Measurements from ENCODE around the gene CCR9.

CCR9 gene

GRCh38 chr3:45933591-45933990 is 47.2 kb downstream of the CCR9 start:
- H3K4me3 ChIP-seq (replicated peaks; ENCODE audit: low read depth, low read length): no peak overlapping the region
- DNase-seq (ENCODE audit: low read depth): no peak
- TF ChIP-seq CTCF (IDR thresholded peaks at IDR 0.05; ENCODE audit: low read length, missing control alignments): no peak

GRCh38 chr3:45936261-45936660 is 49.9 kb downstream of the CCR9 start:
- DNase-seq (ENCODE audit: low read depth): no peak
- H3K4me3 ChIP-seq (replicated peaks; ENCODE audit: low read depth, low read length): no peak overlapping the region
- no peak for TF ChIP-seq CTCF (IDR thresholded peaks at IDR 0.05; ENCODE audit: low read length, missing control alignments)

GRCh38 chr3:45937206-45938042 is 51.1 kb downstream of the CCR9 start:
- no peak for DNase-seq (ENCODE audit: low read depth)
- no peak for TF ChIP-seq CTCF (IDR thresholded peaks at IDR 0.05; ENCODE audit: low read length, missing control alignments)
- H3K4me3 ChIP-seq (replicated peaks; ENCODE audit: low read depth, low read length): no peak overlapping the region

GRCh38 chr3:45938043-45938435 is 51.7 kb downstream of the CCR9 start:
- DNase-seq (ENCODE audit: low read depth): no peak
- TF ChIP-seq CTCF (IDR thresholded peaks at IDR 0.05; ENCODE audit: low read length, missing control alignments): no peak
- no peak overlapping the region for H3K4me3 ChIP-seq (replicated peaks; ENCODE audit: low read depth, low read length)

GRCh38 chr3:45938864-45939263 is 52.5 kb downstream of the CCR9 start:
- TF ChIP-seq CTCF (IDR thresholded peaks at IDR 0.05; ENCODE audit: low read length, missing control alignments): peak; percentile 94
- no peak overlapping the region for H3K4me3 ChIP-seq (replicated peaks; ENCODE audit: low read depth, low read length)
- DNase-seq (ENCODE audit: low read depth): peak; percentile 95

- DNase-seq (ENCODE audit: low read depth): no peak
- no peak overlapping the region for H3K4me3 ChIP-seq (replicated peaks; ENCODE audit: low read depth, low read length)
- TF ChIP-seq CTCF (IDR thresholded peaks at IDR 0.05; ENCODE audit: low read length, missing control alignments): no peak
Measured at GRCh38 chr3:45939341-45939771, 53.0 kb downstream of the CCR9 start.
